Kidney epithelial cell (primary cell): Measurements from ENCODE around the gene AAK1. TPM values are rescaled to one million over a fixed set of nuclear protein-coding genes. Genes with fewer than 3 reads are reported as not detected.

Source experiments
- DNase-seq: peaks from one replicate; pipeline ENCODE4 v3.0.0-alpha.2; 2010; ENCODE audit warnings: low read depth
- H3K27me3 ChIP-seq: 2 replicates; pipeline ENCODE4 v1.6.0; 2011; ENCODE audit warnings: low read length; ENCODE audit not compliant: control insufficient read depth, insufficient read depth
- H3K36me3 ChIP-seq: 2 replicates; pipeline ENCODE4 v1.5.1; 2011; ENCODE audit warnings: low read length; ENCODE audit not compliant: control insufficient read depth, insufficient read depth
- H3K4me3 ChIP-seq: 2 replicates; pipeline ENCODE4 v1.5.1; 2011; ENCODE audit warnings: low read depth, mild to moderate bottlenecking, control low read depth, low read length
- total RNA-seq: library from RNA; depleted of rRNA; stranded (reverse); fragments of >200 nt; gene quantifications from 2 replicates; pipeline ENCODE4 v1.2.3, GENCODE V29; 2015
- TF ChIP-seq, protein P1 (sequence below): IDR thresholded peaks from 2 replicates; pipeline ENCODE4 v1.5.1; 2011; ENCODE audit warnings: mild to moderate bottlenecking, moderate library complexity, low read length, control low read depth, inconsistent platforms; ENCODE audit not compliant: insufficient read depth, poor library complexity, severe bottlenecking

Gene AAK1
- total RNA-seq, 1 donor from 2014 or later: 32.5 TPM

DNA sequence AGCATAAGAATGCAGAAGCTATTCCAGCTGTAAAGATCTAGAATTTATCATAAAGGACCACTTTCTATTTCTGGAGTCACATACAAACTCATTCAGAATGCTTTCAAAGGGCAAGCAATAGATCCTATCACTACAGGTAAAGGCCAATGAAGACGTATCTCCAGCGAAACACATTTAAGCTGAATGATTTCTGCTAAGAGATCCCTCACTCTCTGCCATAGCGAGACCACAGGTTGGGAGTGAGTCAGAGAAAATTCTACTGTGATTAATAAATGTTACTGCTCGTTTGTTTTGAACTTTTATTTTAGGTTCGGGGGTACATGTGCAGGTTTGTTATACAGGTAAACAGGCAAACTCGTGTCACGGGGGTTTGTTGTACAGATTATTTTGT, 133.8 kb downstream of the AAK1 start:
- Histone ChIP-seq H3K27me3 (no peaks in the 10 kb centered on the region), H3K36me3 (no peaks in the 10 kb centered on the region), H3K4me3 (no peak overlapping the region)
- TF ChIP-seq, protein P1, sequence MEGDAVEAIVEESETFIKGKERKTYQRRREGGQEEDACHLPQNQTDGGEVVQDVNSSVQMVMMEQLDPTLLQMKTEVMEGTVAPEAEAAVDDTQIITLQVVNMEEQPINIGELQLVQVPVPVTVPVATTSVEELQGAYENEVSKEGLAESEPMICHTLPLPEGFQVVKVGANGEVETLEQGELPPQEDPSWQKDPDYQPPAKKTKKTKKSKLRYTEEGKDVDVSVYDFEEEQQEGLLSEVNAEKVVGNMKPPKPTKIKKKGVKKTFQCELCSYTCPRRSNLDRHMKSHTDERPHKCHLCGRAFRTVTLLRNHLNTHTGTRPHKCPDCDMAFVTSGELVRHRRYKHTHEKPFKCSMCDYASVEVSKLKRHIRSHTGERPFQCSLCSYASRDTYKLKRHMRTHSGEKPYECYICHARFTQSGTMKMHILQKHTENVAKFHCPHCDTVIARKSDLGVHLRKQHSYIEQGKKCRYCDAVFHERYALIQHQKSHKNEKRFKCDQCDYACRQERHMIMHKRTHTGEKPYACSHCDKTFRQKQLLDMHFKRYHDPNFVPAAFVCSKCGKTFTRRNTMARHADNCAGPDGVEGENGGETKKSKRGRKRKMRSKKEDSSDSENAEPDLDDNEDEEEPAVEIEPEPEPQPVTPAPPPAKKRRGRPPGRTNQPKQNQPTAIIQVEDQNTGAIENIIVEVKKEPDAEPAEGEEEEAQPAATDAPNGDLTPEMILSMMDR: no peak
- DNase-seq: no peak

GRCh38 chr2:69509011-69509749, 134.4 kb downstream of the AAK1 start:
- no peaks in the 10 kb centered on the region for H3K36me3 ChIP-seq
- H3K4me3 ChIP-seq: no peak overlapping the region
- H3K27me3 ChIP-seq: no peaks in the 10 kb centered on the region
- TF ChIP-seq, protein P1: no peak
- no peak for DNase-seq

DNA sequence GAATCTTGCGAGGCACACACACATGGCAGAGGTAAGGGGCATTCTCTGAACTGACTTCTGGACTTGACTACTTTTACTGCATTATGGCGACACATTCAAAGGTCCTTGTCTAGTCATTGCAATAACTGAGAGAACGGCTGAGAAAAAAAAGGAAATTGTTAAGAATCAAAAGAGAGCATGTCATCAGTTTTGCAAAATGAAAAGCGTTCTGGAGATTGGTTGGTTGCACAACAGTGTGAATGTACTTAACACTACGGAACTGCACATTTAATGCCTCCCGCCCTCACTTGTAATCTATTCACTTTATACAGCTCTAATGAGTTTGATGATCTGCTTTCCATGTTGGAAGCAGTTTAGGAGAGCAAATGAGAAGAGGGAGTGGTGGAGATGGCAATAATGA, 137.8 kb downstream of the AAK1 start:
- TF ChIP-seq, protein P1: no peak
- no peaks in the 10 kb centered on the region for H3K27me3 ChIP-seq
- DNase-seq: no peak

DNA sequence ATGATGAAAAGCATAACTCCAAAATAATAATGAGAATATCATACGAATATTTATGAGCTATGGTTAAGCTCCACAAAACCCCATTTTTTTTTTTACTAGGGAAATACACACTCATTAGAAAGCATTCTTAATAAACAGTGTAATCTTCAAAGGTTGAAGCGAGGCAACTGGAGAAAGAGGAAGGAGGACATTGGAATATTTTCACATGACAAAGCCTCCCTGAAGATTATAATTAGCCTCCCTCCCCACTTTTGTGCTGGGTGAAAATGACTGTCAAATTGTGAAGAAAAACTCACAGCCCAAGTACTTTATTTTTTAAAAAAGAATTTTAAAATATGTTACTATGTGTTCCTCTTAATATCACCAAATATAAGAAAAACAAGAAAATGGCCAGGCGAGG, 142.2 kb downstream of the AAK1 start:
- no peak for DNase-seq
- H3K36me3 ChIP-seq: no peaks in the 10 kb centered on the region
- TF ChIP-seq, protein P1: no peak
- no peaks in the 10 kb centered on the region for H3K27me3 ChIP-seq
- no peak overlapping the region for H3K4me3 ChIP-seq

More for the DNA sequence above, 137.8 kb downstream of the AAK1 start:
- Histone ChIP-seq H3K4me3 (no peak overlapping the region), H3K36me3 (no peaks in the 10 kb centered on the region)

DNA sequence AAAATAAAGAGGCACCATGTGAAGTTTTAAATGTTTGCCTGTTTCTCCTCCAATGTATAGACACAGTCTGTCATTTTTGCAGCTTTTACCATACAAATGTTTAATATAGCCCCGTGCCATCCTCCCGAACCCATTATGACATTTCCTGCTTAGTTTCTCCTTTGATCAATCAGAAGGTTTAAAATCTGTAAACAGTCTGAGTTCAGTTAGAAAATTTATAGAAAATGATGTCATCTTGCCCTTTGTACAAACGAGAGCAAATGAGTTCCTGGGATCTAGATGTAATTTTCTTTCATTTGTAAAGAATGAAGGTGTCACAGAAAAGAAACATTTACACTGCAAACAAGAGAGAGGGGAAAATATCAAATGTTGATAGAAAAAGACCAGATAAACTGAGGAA, 143.6 kb downstream of the AAK1 start:
- Histone ChIP-seq H3K27me3 (no peaks in the 10 kb centered on the region), H3K4me3 (no peak overlapping the region), H3K36me3 (no peaks in the 10 kb centered on the region)
- no peak for DNase-seq
- TF ChIP-seq, protein P1: no peak

- TF ChIP-seq, protein P1: no peak
These were observed 144.3 kb downstream of the AAK1 start for GRCh38 chr2:69499242-69499641.

More at GRCh38 chr2:69499242-69499641, 144.3 kb downstream of the AAK1 start:
- no peaks in the 10 kb centered on the region for H3K27me3 ChIP-seq
- no peaks in the 10 kb centered on the region for H3K36me3 ChIP-seq
- DNase-seq: no peak
- no peak overlapping the region for H3K4me3 ChIP-seq
